GM21360 (cell line): Measurements from ENCODE around the gene ZC3H4.

Source experiments
- ATAC-seq: cut with Tn5 transposase; IDR thresholded peaks from one replicate; pipeline ENCODE4 v1.9.1; 2021; ENCODE audit warnings: mild to moderate bottlenecking, moderate library complexity; ENCODE audit not compliant: unreplicated experiment

ZC3H4 gene

GRCh38 chr19:47023448-47023794 is 90.2 kb downstream of the ZC3H4 start:
- no peak for ATAC-seq

DNA sequence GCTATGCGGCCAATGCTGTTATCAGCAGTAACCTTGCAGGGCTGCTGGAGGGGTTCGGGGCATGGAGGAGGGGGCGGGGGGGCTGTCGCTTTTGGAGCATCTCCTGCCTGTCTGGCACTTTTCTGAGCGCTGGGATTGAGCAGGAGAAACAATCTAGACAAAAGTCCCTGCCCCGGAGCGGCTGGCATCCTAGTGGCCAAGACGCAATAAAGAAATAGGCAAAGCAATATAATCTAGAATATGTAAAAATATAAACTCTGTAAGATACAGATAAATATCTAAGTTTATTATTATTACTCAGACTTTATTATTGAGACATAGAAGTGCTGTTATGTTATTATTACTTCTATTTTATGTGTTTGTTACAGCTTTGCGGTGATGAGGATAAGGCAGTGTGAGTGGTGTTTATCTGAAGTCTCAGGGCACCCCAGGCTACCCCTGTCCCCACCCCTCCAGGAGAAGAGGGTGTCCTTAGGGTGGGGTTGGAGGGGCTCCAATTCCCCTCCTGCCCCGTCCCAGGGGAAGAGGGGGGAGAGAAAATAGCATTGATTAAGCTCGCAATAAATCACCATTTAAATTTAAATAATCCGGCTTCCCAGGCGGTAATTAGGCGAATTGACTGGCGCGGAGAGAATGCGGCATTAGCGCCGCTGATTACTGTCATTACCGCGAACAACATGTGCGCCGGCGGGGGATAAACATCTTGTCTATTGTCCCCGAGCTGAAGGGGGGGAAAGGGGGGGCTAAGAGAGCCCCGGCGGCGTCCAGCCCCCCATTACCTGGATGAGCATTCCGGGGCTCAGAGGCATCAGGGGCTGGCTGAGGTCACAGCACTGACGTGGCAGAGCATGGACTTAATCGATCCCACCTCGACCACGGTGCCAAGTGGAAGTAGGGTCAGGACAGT is 90.8 kb downstream of the ZC3H4 start:
- ATAC-seq: no peak

DNA sequence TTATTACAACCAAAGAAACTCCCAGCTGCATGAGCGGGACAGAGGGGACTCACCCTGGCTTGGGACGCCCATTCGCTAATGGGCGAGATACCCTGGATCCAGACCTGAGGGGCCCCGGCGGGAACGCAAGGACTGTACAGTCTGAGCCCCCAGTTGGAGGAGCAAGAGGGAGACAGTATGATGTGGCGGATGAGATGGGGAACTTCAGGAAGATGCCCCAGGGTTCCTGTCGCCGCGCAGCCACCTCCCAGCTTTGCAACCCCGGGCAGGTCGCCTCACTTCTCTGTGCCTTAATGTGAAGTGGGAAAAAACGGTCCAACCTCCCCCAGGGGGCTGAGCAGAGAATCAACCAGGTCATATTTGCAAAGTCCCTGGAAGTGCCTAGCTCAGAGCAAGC is 91.4 kb downstream of the ZC3H4 start:
- ATAC-seq: no peak

- ATAC-seq: no peak
These were observed 91.9 kb downstream of the ZC3H4 start for GRCh38 chr19:47021536-47022139.

DNA sequence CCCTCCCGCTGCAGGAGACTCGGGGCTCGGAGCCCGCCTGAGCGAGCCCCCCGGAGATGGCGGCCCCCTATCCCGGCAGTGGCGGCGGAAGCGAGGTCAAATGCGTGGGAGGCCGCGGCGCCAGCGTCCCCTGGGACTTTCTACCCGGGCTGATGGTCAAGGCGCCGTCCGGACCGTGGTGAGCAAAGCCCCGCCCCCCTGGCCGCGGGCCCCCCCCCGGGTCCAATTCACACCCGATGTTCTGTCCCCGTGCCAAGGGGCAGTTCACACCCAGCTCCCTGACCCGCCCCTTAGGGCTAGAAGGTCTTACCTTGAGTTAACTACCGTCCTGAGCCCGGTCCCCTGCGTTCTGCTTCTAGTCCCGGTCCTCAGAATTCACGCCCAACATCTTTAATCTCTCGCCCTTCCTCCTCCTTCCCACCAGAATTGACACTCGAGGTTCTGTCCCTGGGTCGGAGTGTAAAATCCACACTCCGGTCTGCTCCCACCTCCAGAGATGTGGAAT is 92.5 kb downstream of the ZC3H4 start:
- ATAC-seq: no peak

DNA sequence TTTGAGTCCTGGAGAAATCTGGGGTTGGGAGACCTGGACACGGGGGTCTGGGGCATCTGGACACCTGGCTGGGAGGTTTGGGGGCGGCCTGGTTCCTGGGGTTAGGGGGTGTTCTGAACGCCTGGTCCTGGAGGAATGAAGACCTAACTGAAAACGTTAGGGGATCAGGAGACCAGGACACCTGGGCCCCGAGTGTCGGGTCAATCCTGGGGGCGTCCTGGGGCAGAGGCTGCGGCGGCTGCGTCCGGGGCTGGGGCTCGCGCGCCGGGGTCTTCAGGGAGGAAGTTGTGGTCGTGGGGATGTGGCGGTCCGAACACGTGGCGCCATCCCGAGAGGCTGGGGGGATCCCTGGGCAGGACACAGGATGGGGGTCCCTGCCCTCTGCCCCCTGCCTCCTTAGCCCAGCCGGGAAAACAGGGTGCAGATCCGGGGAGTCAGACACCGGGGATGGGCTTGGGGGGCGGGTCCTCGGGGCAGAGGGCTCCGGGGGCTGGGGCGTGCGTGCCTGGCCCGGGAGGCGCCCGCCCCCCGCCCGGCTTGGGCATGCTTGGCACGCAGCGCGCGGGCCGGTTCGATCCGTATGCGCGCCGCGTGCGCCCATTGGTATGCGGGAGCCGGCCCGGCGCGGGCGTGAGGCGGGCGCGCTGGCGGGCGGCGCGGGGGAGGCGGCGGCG is 93.3 kb downstream of the ZC3H4 start:
- no peak for ATAC-seq

DNA sequence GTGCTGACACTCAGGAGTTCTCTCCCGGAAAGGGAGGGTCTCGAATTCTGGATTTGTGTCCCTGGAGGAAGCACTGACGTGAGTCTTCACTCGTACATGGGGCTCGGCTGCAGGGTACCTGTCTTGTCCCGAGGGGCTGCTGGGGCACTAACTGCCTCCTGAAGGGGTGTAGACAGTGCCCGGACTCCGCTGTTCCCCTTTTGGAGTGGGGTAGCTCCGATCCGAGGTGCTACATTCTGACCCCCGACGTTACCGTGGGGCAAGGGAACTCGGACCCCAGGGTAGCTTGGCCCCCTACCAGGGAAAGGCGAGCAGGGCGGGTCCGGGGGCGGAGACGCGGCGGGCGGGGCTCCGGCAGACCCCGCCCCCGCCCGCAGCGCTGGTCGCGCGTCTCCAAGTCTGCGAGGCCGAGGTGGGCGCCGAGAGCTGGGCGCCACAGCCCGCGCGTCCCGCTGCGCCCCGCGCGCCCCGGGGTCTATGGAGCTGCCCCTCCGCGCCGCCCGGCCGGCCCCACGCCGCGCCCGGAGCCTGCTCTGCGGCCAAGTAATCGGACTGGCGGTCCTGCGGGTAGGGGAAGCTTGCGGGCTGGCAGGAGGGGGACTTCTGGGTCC is 94.0 kb downstream of the ZC3H4 start, which contains the start of gene NPAS1:
Gene NPAS1, plus strand, starts transcription at position 407 of the 611 bp plus-strand sequence. CDS start 1,211 bp downstream, outside the sequence.
- no peak for ATAC-seq

GRCh38 chr19:47018923-47019322 is 94.7 kb downstream of the ZC3H4 start:
- ATAC-seq: no peak
